Muscle of leg (tissue), 11 donors: ENCODE data around the gene ZNF81. TPM values are rescaled to one million over a fixed set of nuclear protein-coding genes. Genes with fewer than 3 reads are reported as not detected.
"Not testable (repeated sequence)": the region's sequence is repeated elsewhere in the genome, so short reads cannot be mapped to it uniquely, and the experiment has no call there.

Experiments
- DNase-seq: peaks from one replicate; pipeline ENCODE4 v3.0.0; 2013
- H3K27ac ChIP-seq: one replicate; pipeline ENCODE4 v1.5.1; 2013; ENCODE audit warnings: mild to moderate bottlenecking, low read length, control low read depth
- H3K27me3 ChIP-seq: one replicate; pipeline ENCODE4 v1.6.1; 2013; ENCODE audit warnings: low read length; ENCODE audit not compliant: control insufficient read depth, insufficient read depth
- H3K36me3 ChIP-seq: one replicate; pipeline ENCODE4 v1.6.1; 2013; ENCODE audit warnings: low read length; ENCODE audit not compliant: control insufficient read depth, insufficient read depth
- H3K4me1 ChIP-seq: one replicate; pipeline ENCODE4 v1.6.1; 2013; ENCODE audit warnings: low read length; ENCODE audit not compliant: control insufficient read depth, insufficient read depth
- H3K4me3 ChIP-seq: one replicate; pipeline ENCODE4 v1.5.1; 2013; ENCODE audit warnings: low read length, control low read depth
- H3K9me3 ChIP-seq: replicated peaks from 2 replicates; pipeline ENCODE4 v1.6.1; 2013; ENCODE audit warnings: low read depth, low read length; ENCODE audit not compliant: control insufficient read depth
- WGBS: methylation state at CpG from one replicate; pipeline ENCODE4 v1.1.5; 2013; ENCODE audit warnings: missing lambda C conversion rate; ENCODE audit not compliant: insufficient coverage; 5-methylcytosine and 5-hydroxymethylcytosine counted together
- polyA plus RNA-seq, 8 donors: library from polyadenylated mRNA; unstranded; fragments of 120-200 nt; gene quantifications; one replicate each; pipeline versions ENCODE4 v1.2.1 to v1.2.3, GENCODE V29; 2013; ENCODE audit warnings: inconsistent platforms in 1 of 8, low replicate concordance in 1 of 8; ENCODE audit not compliant: insufficient read length in 8 of 8, insufficient read depth in 1 of 8
- total RNA-seq: library from RNA; stranded (reverse); fragments of 120-200 nt; gene quantifications from one replicate; pipeline ENCODE4 v1.2.4, GENCODE V29; 2013

Gene ZNF81
- total and polyA plus RNA-seq, 9 donors: 3.0 to 6.3 (median 3.5) TPM

DNA sequence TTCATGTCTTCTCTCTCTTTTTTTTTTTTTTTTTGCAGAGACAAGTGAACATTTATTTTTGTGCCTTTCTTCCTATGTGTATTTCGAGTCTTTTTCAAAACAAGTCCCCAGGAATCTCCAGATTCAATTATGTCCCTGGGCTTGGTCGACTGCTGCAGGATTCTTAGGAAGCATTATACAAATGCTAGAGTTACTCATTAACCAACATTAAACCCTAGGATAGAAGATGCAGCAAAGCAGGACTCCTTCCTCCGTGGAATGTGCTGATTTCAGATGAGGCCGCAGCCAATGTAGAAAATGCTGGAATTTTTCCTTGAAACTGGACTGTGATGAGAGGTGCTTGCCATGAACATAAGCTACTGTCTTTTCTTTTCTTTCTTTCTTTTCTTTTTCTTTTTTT is 3.4 kb downstream of the ZNF81 start:
- no peak overlapping the region for H3K27ac ChIP-seq
- H3K4me3 ChIP-seq: no peak overlapping the region
- H3K27me3 ChIP-seq: peaks cover 4% of the 10 kb centered on the region
- no CpG with 5 or more reads among the region's 4 CpGs for WGBS
- no peaks in the 10 kb centered on the region for H3K36me3 ChIP-seq
- H3K9me3 ChIP-seq: no peaks in the 10 kb centered on the region
- no peaks in the 10 kb centered on the region for H3K4me1 ChIP-seq
- no peak for DNase-seq

DNA sequence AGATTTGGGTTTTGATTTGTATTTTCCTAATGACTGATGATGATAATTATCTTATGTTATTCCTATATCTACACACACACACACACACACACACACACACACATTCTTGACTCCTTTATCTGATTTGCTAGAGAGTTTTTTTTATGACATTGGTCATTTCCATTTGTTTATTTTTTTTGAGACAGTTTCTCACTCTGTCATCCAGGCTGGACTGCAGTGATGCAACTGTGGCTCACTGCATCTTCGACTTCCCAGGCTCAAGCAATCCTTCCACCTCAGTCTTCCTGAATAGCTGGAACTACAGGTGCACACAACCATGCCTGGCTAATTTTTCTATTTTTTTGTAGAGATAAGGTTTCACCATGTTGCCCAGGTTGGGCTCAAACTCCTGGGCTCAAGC is 6.7 kb downstream of the ZNF81 start:
- no CpG with 5 or more reads among the region's 1 CpG for WGBS
- peaks cover 2% of the 10 kb centered on the region for H3K36me3 ChIP-seq
- H3K27me3 ChIP-seq: no peaks in the 10 kb centered on the region
- H3K27ac ChIP-seq: no peak overlapping the region
- no peaks in the 10 kb centered on the region for H3K9me3 ChIP-seq
- no peaks in the 10 kb centered on the region for H3K4me1 ChIP-seq
- no peak for DNase-seq
- H3K4me3 ChIP-seq: no peak overlapping the region

DNA sequence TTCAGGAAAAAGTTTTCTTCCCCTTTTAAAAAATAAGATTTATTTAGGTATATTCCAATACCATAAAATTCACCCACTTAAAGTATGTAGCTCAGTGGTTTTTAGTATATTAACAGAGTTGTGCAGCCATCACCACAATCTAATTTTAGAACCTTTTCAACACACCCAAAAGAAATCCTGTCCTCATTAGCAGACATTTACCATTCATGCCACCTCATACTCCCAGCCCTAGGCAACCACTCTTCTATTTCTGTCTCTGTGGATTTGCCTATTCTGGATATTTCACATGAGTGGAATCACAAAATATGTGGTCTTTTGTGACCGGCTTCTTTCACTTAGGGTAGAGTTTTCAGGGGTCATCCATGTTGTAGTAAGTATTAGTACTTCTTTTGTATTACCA is 7.4 kb downstream of the ZNF81 start:
- H3K4me1 ChIP-seq: no peaks in the 10 kb centered on the region
- H3K4me3 ChIP-seq: no peak overlapping the region
- H3K36me3 ChIP-seq: peaks cover 2% of the 10 kb centered on the region
- no peak overlapping the region for H3K27ac ChIP-seq
- H3K27me3 ChIP-seq: no peaks in the 10 kb centered on the region
- WGBS: no CpG with 5 or more reads among the region's 1 CpG
- H3K9me3 ChIP-seq: no peaks in the 10 kb centered on the region
- DNase-seq: no peak

DNA sequence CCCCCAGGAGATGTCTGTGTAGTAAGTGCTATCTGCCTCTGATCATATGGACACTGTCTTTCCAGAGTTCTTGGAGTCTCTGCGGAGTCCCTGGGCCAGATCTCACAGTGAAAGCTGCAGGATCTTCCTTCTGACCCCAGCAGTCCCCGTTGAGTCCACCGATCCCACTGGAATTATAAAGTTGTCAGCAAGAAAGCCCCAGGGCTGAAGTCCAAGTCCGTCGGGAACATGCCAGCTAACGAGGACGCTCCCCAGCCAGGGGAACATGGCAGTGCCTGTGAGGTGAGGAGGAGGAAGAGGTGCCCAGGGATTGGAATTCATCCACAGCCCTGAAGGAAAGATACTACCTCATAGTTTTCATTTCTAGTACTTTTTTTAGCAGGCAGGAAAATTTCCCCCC is 9.3 kb downstream of the ZNF81 start:
- Histone ChIP-seq H3K27ac (no peak overlapping the region), H3K4me3 (no peak overlapping the region), H3K9me3 (no peaks in the 10 kb centered on the region), H3K36me3 (peaks cover 2% of the 10 kb centered on the region), H3K27me3 (no peaks in the 10 kb centered on the region), H3K4me1 (no peaks in the 10 kb centered on the region)
- no peak for DNase-seq
- 76% methylated on average over 5 of the region's 7 CpGs for WGBS

DNA sequence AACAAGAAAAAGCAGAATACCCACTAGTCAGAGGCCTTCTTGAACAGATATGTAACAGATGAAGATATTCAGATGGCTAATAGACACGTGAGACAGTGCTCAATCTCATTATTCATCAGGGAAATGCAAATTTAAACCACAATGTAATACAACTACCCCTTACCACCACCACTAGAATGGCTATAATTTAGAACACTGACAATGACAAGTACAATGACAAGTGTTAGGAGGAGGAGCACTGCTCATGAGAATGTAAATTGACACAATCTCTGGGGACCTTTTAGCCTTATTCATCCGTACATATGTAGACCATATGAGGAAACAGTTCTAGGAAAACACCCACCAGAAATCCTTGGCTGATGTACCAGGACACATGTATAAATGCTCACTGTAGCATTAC is 13.1 kb downstream of the ZNF81 start:
- Histone ChIP-seq H3K4me1 (no peaks in the 10 kb centered on the region), H3K36me3 (peaks cover 2% of the 10 kb centered on the region), H3K27ac (no peak overlapping the region), H3K4me3 (no peak overlapping the region), H3K27me3 (no peaks in the 10 kb centered on the region), H3K9me3 (no peaks in the 10 kb centered on the region)
- DNase-seq: no peak
- no CpG with 5 or more reads among the region's 2 CpGs for WGBS

DNA sequence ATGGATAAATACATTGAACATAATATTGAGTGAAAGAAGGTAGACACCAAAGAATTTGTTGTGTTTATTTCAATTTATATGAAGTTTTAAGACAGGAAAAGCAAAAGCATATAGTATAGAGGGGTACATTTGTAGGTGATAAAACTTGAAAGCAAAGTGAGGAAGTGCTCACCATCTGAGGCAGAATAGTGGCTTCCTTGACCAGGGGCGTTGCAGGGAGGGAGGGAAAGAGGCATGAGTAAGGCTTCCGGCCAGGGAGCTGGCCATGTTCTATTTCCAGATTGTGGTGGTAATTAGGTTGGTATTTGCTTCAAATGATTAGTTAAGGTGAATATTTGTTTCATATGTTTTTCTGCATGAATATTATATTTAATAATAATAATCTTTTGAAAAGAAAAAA is 13.7 kb downstream of the ZNF81 start:
- H3K4me1 ChIP-seq, DNase-seq, H3K4me3 ChIP-seq, H3K27ac ChIP-seq, H3K9me3 ChIP-seq, H3K36me3 ChIP-seq, H3K27me3 ChIP-seq: not testable (repeated sequence)
- no CpG with 5 or more reads among the region's 2 CpGs for WGBS

DNA sequence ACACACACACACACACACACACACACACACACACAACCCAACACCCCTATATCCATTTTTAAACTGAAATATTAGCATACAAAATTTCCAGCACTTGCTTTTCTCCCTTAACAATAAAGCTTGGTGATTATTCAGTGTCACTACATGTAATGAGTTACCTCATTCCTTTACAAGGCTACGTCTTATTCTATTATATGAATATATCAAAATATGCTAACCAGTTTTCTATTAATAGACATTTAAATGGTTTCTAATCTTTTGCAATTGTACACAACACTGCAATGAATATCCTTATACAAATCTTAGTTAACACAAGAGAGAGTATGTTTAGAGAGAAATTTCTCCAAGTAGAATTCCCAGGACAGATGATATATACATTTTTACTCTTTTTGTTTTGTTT is 14.2 kb downstream of the ZNF81 start:
- H3K36me3 ChIP-seq: peaks cover 2% of the 10 kb centered on the region

DNA sequence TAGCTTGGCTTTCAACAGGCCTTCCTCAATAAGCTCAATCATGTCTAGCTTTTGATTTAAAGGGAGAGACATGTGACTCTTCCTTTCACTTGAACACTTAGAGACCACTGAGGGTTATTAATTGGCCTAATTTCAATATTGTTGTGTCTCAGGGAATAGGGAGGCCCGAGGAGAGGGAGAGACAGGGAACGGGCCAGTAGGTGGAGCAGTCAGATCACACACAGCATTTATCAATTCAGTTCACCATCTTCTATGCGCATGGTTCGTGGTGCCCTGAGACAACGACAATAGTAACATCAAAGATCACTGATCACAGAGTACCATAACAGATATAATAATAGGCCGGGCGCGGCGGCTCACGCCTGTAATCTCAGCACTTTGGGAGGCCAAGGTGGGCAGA is 17.8 kb downstream of the ZNF81 start:
- no peak overlapping the region for H3K4me3 ChIP-seq
- peak; percentile 38 for DNase-seq
- H3K4me1 ChIP-seq: no peaks in the 10 kb centered on the region
- no peaks in the 10 kb centered on the region for H3K27me3 ChIP-seq
- H3K9me3 ChIP-seq: no peaks in the 10 kb centered on the region
- no peaks in the 10 kb centered on the region for H3K36me3 ChIP-seq
- WGBS: 81% methylated on average over 3 of the region's 10 CpGs
- no peak overlapping the region for H3K27ac ChIP-seq

More for the DNA sequence above, 14.2 kb downstream of the ZNF81 start:
- H3K4me3 ChIP-seq: no peak overlapping the region
- no peaks in the 10 kb centered on the region for H3K4me1 ChIP-seq
- H3K27ac ChIP-seq: no peak overlapping the region
- WGBS: no CpG with 5 or more reads among the region's 1 CpG
- no peak for DNase-seq
- H3K9me3 ChIP-seq: no peaks in the 10 kb centered on the region
- H3K27me3 ChIP-seq: no peaks in the 10 kb centered on the region

DNA sequence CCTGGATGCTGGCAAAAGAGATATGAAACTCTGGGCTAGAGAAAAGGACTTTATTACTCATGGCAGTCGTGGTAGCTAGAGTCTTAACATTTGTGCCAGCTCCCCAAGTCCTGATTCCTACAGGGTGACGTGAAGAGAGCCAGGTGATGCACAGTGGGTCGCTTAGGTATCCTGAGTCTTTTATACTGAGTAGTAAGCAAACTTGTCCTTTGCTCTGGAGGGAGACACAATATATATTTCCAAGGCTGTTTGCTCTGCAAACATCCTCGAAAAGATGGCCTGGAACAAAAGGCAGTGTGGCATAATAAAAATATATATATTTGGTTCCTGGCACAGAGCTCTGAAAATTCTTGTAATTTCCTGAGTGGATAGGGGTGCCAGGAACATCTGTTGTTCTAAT is 23.0 kb downstream of the ZNF81 start:
- H3K27me3 ChIP-seq: no peaks in the 10 kb centered on the region
- 67% methylated on average over 1 of the region's 4 CpGs for WGBS
- H3K4me3 ChIP-seq: no peak overlapping the region
- no peaks in the 10 kb centered on the region for H3K9me3 ChIP-seq
- no peaks in the 10 kb centered on the region for H3K36me3 ChIP-seq
- H3K27ac ChIP-seq: no peak overlapping the region
- DNase-seq: no peak
- no peaks in the 10 kb centered on the region for H3K4me1 ChIP-seq

DNA sequence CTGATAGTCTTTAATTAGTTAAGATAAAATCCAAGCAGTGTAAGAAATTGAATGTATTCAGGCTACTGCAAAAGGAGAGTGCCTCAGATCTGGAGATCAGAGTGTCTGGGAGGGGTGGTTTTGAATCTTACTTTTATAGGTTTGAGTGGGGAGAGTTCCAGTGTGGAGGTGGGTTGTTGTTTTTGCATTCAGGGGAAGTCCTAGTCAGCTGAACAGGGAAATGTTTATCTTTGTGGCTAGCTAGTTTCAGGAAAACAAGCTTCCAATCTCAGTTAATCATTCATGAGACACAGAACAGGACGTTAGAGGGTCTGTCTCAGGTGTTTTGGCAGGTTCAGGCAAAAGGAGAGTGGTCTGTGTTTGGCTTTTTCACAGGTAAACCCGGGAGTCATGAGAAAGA is 26.0 kb downstream of the ZNF81 start:
- Histone ChIP-seq H3K9me3 (no peaks in the 10 kb centered on the region), H3K27me3 (no peaks in the 10 kb centered on the region), H3K4me3 (no peak overlapping the region), H3K27ac (no peak overlapping the region), H3K4me1 (no peaks in the 10 kb centered on the region), H3K36me3 (peaks cover 4% of the 10 kb centered on the region)
- 48% methylated on average over 2 of the region's 2 CpGs for WGBS
- DNase-seq: no peak

DNA sequence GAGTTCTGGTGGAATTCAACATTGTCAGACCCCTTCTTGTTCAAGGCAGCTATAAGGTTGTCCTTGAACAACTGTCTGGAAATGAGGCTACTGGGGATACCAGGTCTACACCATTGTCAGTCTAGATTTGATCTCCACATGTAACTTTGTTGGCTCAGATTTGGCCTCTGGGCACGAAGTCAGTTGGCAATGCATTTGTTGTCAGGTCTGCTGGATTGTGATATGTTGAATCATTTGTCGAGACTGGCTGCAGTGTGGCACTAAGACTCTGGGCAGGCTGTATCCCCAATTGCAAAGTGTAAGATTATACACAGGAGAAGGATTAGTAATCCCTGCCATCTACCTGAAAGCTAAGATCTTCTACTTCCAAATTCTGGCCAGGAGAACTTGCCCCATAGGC is 26.5 kb downstream of the ZNF81 start:
- Histone ChIP-seq H3K36me3 (peaks cover 4% of the 10 kb centered on the region), H3K4me3 (no peak overlapping the region), H3K27ac (no peak overlapping the region), H3K4me1 (no peaks in the 10 kb centered on the region), H3K9me3 (no peaks in the 10 kb centered on the region), H3K27me3 (no peaks in the 10 kb centered on the region)
- peak; percentile 5 for DNase-seq
- whole genome bisulfite sequencing: no CpG with 5 or more reads among the region's 2 CpGs
